B cell (primary cell): Measurements from ENCODE around the gene ARGLU1. TPM values are rescaled to one million over a fixed set of nuclear protein-coding genes. Genes with fewer than 3 reads are reported as not detected.

ENCODE experiments used
- ATAC-seq: fragments of 200-7000 bp; cut with Tn5 transposase; one replicate; pipeline ENCODE4 v1.10.0; 2021; ENCODE audit warnings: low read depth, mild to moderate bottlenecking, moderate number of reproducible peaks, moderate library complexity
- CTCF ChIA-PET: fragments of 350-600 bp; sonication (Branson Sonifier 250); formaldehyde crosslinking; loops from one replicate; lab custom pipeline; 2021; ENCODE audit warnings: antibody characterized with exemption, inconsistent platforms; lab: Charles Lee
- POLR2A ChIA-PET: fragments of 350-600 bp; sonication (Branson Sonifier 250); formaldehyde crosslinking; loops from one replicate; lab custom pipeline; 2021; ENCODE audit warnings: antibody characterized with exemption; lab: Charles Lee
- DNase-seq: peaks from one replicate; pipeline ENCODE4 v3.0.0; 2013
- H2AFZ ChIP-seq: 2 replicates; pipeline ENCODE4 v1.6.1; 2012; ENCODE audit warnings: mild to moderate bottlenecking, low read depth, low read length; ENCODE audit not compliant: insufficient read depth, poor library complexity, severe bottlenecking
- H3K27ac ChIP-seq, 2 donors: 1 replicate in 1 of 2; 2 replicates in 1 of 2; pipeline ENCODE4 v1.5.1; 2012 to 2013; ENCODE audit warnings: low read length in 2 of 2, mild to moderate bottlenecking in 2 of 2, moderate library complexity in 1 of 2
- H3K27me3 ChIP-seq, 4 experiments: fragments of 200-600 bp in 1 of 4; sonication (generic) in 1 of 4; replicated peaks in 1 of 4; 1 replicate in 2 of 4; 2 replicates in 2 of 4; pipeline versions ENCODE4 v1.6.1 to v1.7.0; 2013 to 2016; ENCODE audit warnings: low read length in 3 of 4, mild to moderate bottlenecking in 2 of 4, mixed read lengths in 1 of 4, moderate library complexity in 1 of 4; ENCODE audit not compliant: insufficient read depth in 4 of 4, control insufficient read depth in 3 of 4; ENCODE audit errors: control extremely low read depth in 1 of 4
- H3K36me3 ChIP-seq, 2 experiments: replicated peaks in 1 of 2; 1 replicate in 1 of 2; 2 replicates in 1 of 2; pipeline versions ENCODE4 v1.6.1 to v1.7.1; 2013; ENCODE audit warnings: low read length in 1 of 2; ENCODE audit not compliant: insufficient read depth in 2 of 2, control insufficient read depth in 1 of 2; ENCODE audit errors: control extremely low read depth in 1 of 2, extremely low read depth in 1 of 2
- H3K4me1 ChIP-seq, 2 donors: fragments of 200-600 bp in 1 of 2; sonication (generic) in 1 of 2; 1 replicate in 1 of 2; 2 replicates in 1 of 2; pipeline versions ENCODE4 v1.5.1 to v1.6.1; 2013 to 2017; ENCODE audit warnings: low read length in 2 of 2; ENCODE audit not compliant: control insufficient read depth in 2 of 2, insufficient read depth in 2 of 2
- H3K4me2 ChIP-seq: replicated peaks from 2 replicates; pipeline ENCODE3; 2012; ENCODE audit warnings: mild to moderate bottlenecking, low read depth, low read length; ENCODE audit not compliant: poor library complexity, severe bottlenecking
- H3K4me3 ChIP-seq, 5 experiments: fragments of 200-600 bp in 1 of 5; sonication (generic) in 1 of 5; 1 replicate in 3 of 5; 2 replicates in 2 of 5; pipeline versions ENCODE4 v1.5.1 to v1.7.0; 2011 to 2016; ENCODE audit warnings: low read length in 4 of 5, mild to moderate bottlenecking in 4 of 5, low read depth in 2 of 5, control low read depth in 1 of 5, moderate library complexity in 1 of 5; ENCODE audit not compliant: insufficient read depth in 1 of 5; ENCODE audit errors: control extremely low read depth in 1 of 5, extremely low read depth in 1 of 5
- H3K79me2 ChIP-seq: fragments of 200-600 bp; sonication (generic); one replicate; pipeline ENCODE4 v1.6.0; 2016; ENCODE audit warnings: low read length; ENCODE audit not compliant: control insufficient read depth, insufficient read depth
- H3K9ac ChIP-seq: fragments of 200-600 bp; sonication (generic); 2 replicates; pipeline ENCODE4 v1.6.1; 2017; ENCODE audit warnings: mild to moderate bottlenecking, low read length, moderate library complexity
- H3K9me3 ChIP-seq, 3 donors: one replicate each; pipeline versions ENCODE4 v1.6.1 to v1.7.1; 2013; ENCODE audit warnings: low read length in 2 of 3; ENCODE audit not compliant: control insufficient read depth in 2 of 3, insufficient read depth in 1 of 3; ENCODE audit errors: control extremely low read depth in 1 of 3
- H4K20me1 ChIP-seq: 2 replicates; pipeline ENCODE4 v1.6.0; 2012; ENCODE audit warnings: mild to moderate bottlenecking, low read length; ENCODE audit not compliant: insufficient read depth, control insufficient read depth, poor library complexity, severe bottlenecking
- H3K27ac Mint-ChIP-seq: one replicate; pipeline ENCODE4 v1.8.0; 2021; ENCODE audit warnings: mixed read lengths
- H3K27me3 Mint-ChIP-seq: one replicate; pipeline ENCODE4 v1.8.0; 2021; ENCODE audit warnings: mixed read lengths
- H3K4me1 Mint-ChIP-seq: one replicate; pipeline ENCODE4 v1.8.0; 2021; ENCODE audit warnings: mixed read lengths
- H3K4me3 Mint-ChIP-seq: one replicate; pipeline ENCODE4 v1.8.0; 2021; ENCODE audit warnings: mixed read lengths
- H3K9me3 Mint-ChIP-seq: one replicate; pipeline ENCODE4 v1.8.0; 2022; ENCODE audit warnings: mixed read lengths; ENCODE audit not compliant: insufficient read depth
- CTCF ChIP-seq: fragments of 200-600 bp; IDR thresholded peaks from one replicate; pipeline ENCODE4 v1.8.0; 2022; ENCODE audit warnings: antibody characterized with exemption, mild to moderate bottlenecking
- EZH2 ChIP-seq: IDR thresholded peaks from 2 replicates; pipeline ENCODE4 v1.6.1; 2012; ENCODE audit warnings: borderline replicate concordance, low read depth, mild to moderate bottlenecking, moderate library complexity, low read length; ENCODE audit not compliant: insufficient read depth, poor library complexity, severe bottlenecking
- WGBS: methylation state at CpG from one replicate; pipeline ENCODE4 v1.1.5; 2013; ENCODE audit warnings: missing lambda C conversion rate; ENCODE audit not compliant: insufficient coverage; 5-methylcytosine and 5-hydroxymethylcytosine counted together
- intact Hi-C: fragments of 100-400 bp; cut with micrococcal nuclease; formaldehyde crosslinking; loops from one replicate; pipeline ENCODE4 v1.10.0; 2022
- polyA plus RNA-seq: library from polyadenylated mRNA; depleted of rRNA; stranded (reverse); fragments of >200 nt; gene quantifications from 2 replicates; pipeline ENCODE4 v1.2.3, GENCODE V29; 2012
- total RNA-seq, 2 donors: library from RNA; stranded (reverse); fragments of 120-200 nt in 1 of 2; gene quantifications; 1 replicate in 1 of 2; 2 replicates in 1 of 2; pipeline versions ENCODE4 v1.2.3 to v1.2.4, GENCODE V29; 2013 to 2022

The ARGLU1 gene
- total and polyA plus RNA-seq, 2 donors (not counting 1 experiment from before 2014, with no cell fraction given), result 170 to 261 TPM

GRCh38 chr13:106526738-106527444 lies 41.0 kb downstream of the ARGLU1 start:
- DNase-seq (no peak), ATAC-seq (no peak)
- no peak overlapping the region for H3K4me3 Mint-ChIP-seq
- CTCF ChIA-PET, result no interaction called here
- intact Hi-C loops, result no loop called here
- Histone ChIP-seq H3K4me3 (no peak overlapping the region), H3K4me2 (no peak overlapping the region), H3K36me3 (no peaks in the 10 kb centered on the region), H4K20me1 (no peaks in the 10 kb centered on the region), H3K9ac (no peak overlapping the region), H2AFZ (no peak overlapping the region), H3K27me3 (peaks cover 0 to 20% (median 15%) of the 10 kb centered on the region in 4 experiments), H3K4me1 (no peaks in the 10 kb centered on the region), H3K27ac (no peak overlapping the region), H3K9me3 (no peaks in the 10 kb centered on the region), H3K79me2 (no peaks in the 10 kb centered on the region)
- peaks cover 69% of the 10 kb centered on the region for H3K27me3 Mint-ChIP-seq
- TF ChIP-seq EZH2 (no peak), CTCF (no peak)
- no peak overlapping the region for H3K27ac Mint-ChIP-seq
- POLR2A ChIA-PET, result no interaction called here
- H3K4me1 Mint-ChIP-seq, result no peaks in the 10 kb centered on the region
- no CpG with 5 or more reads among the region's 8 CpGs for WGBS
- H3K9me3 Mint-ChIP-seq, result no peaks in the 10 kb centered on the region

GRCh38 chr13:106525865-106526264 lies 42.1 kb downstream of the ARGLU1 start:
- H3K4me3 Mint-ChIP-seq, result no peak overlapping the region
- intact Hi-C loops, result no loop called here
- TF ChIP-seq EZH2, result no peak
- TF ChIP-seq CTCF, result no peak
- Histone ChIP-seq H3K4me1 (no peaks in the 10 kb centered on the region), H3K9me3 (no peaks in the 10 kb centered on the region), H2AFZ (no peak overlapping the region), H4K20me1 (no peaks in the 10 kb centered on the region), H3K9ac (no peak overlapping the region), H3K27me3 (peaks cover 0 to 11% (median 5%) of the 10 kb centered on the region in 4 experiments), H3K79me2 (no peaks in the 10 kb centered on the region), H3K36me3 (no peaks in the 10 kb centered on the region), H3K4me3 (no peak overlapping the region), H3K4me2 (no peak overlapping the region), H3K27ac (no peak overlapping the region)
- no peak overlapping the region for H3K27ac Mint-ChIP-seq
- no peaks in the 10 kb centered on the region for H3K4me1 Mint-ChIP-seq
- CTCF ChIA-PET, result interaction anchor here (0.6 to 1.0 kb wide), 3 partner anchors 10 to 13 kb away, joined by 3 to 4 read pairs (median 4); no protein-coding TSS in a partner anchor
- H3K9me3 Mint-ChIP-seq, result no peaks in the 10 kb centered on the region
- 80% methylated on average over 3 of the region's 3 CpGs for WGBS
- DNase-seq, result no peak
- POLR2A ChIA-PET, result no interaction called here
- ATAC-seq, result no peak
- H3K27me3 Mint-ChIP-seq, result peaks cover 62% of the 10 kb centered on the region
